Stomach (tissue), 4 donors: ENCODE data around the gene AFMID.

Experiments used
- EP300 ChIP-seq: sonication (generic); formaldehyde crosslinking; IDR thresholded peaks from one replicate; pipeline ENCODE4 v1.6.1; 2017; ENCODE audit warnings: antibody characterized with exemption
- POLR2A ChIP-seq, 4 donors: fragments of 450-650 bp; IDR thresholded peaks; one replicate each; pipeline ENCODE4 v1.6.1; 2016; ENCODE audit warnings: antibody characterized with exemption in 4 of 4, control low read depth in 2 of 4, mild to moderate bottlenecking in 1 of 4, moderate library complexity in 1 of 4
- POLR2AphosphoS5 ChIP-seq, 3 donors: sonication (generic); formaldehyde crosslinking; IDR thresholded peaks; one replicate each; pipeline ENCODE4 v1.6.1; 2016; ENCODE audit warnings: antibody characterized with exemption in 3 of 3
- TF ChIP-seq, protein P1 (sequence below), 7 experiments: fragments of 450-650 bp in 4 of 7; fragments of 200-600 bp in 3 of 7; sonication (generic) in 3 of 7; IDR thresholded peaks; one replicate each; pipeline ENCODE4 v1.5.1; 2016 to 2019; ENCODE audit warnings: antibody characterized with exemption in 7 of 7, control low read depth in 2 of 7, mild to moderate bottlenecking in 1 of 7

DNA sequence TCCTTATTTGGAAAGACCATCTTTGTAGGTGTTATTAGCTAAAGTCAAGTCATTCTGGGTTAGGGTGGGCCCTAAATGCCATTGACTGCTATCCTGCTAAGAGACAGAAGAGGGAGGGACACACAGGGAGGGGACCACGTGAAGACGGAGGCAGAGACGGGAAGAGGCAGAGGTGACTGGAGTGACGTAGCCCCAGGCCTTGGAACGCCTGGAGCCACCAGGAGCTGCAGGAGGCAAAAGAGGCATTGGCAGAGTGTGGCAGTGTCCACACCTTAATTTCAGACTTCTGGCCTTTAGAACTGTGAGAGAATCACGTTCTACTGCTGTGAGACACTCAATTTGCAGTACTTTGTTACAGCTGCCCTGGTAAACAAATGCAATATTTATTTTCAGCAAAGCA lies 13.3 kb downstream of the AFMID start:
- TF ChIP-seq, protein P1, sequence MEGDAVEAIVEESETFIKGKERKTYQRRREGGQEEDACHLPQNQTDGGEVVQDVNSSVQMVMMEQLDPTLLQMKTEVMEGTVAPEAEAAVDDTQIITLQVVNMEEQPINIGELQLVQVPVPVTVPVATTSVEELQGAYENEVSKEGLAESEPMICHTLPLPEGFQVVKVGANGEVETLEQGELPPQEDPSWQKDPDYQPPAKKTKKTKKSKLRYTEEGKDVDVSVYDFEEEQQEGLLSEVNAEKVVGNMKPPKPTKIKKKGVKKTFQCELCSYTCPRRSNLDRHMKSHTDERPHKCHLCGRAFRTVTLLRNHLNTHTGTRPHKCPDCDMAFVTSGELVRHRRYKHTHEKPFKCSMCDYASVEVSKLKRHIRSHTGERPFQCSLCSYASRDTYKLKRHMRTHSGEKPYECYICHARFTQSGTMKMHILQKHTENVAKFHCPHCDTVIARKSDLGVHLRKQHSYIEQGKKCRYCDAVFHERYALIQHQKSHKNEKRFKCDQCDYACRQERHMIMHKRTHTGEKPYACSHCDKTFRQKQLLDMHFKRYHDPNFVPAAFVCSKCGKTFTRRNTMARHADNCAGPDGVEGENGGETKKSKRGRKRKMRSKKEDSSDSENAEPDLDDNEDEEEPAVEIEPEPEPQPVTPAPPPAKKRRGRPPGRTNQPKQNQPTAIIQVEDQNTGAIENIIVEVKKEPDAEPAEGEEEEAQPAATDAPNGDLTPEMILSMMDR (IDR thresholded peaks at IDR 0.05) = no peak
- no peak for TF ChIP-seq POLR2A (IDR thresholded peaks at IDR 0.05)
- no peak for TF ChIP-seq EP300
- no peak for TF ChIP-seq POLR2AphosphoS5 (IDR thresholded peaks at IDR 0.05)
